WTC11 (cell line): ENCODE measurements around the gene SH2B3. TPM values are rescaled to one million over a fixed set of nuclear protein-coding genes. Genes with fewer than 3 reads are reported as not detected.

Source experiments
- ATAC-seq: fragments of 200-7000 bp; cut with Tn5 transposase; 2 replicates; pipeline ENCODE4 v1.10.0; 2021; ENCODE audit warnings: mild to moderate bottlenecking, moderate library complexity
- CTCF ChIA-PET: fragments of 300-600 bp; sonication (Branson Sonifier 250); formaldehyde crosslinking; loops from one replicate; lab custom pipeline; 2021; ENCODE audit warnings: antibody characterized with exemption; lab: Charles Lee
- POLR2A ChIA-PET: fragments of 350-600 bp; sonication (Branson Sonifier 250); formaldehyde crosslinking; loops from one replicate; lab custom pipeline; 2021; ENCODE audit warnings: antibody characterized with exemption; lab: Charles Lee
- DNase-seq: peaks from one replicate; pipeline ENCODE4 v3.0.0; 2021; ENCODE audit warnings: low spot score
- H3K27ac Mint-ChIP-seq: 2 replicates; pipeline ENCODE4 v1.8.0; 2021; ENCODE audit warnings: mixed read lengths
- H3K27me3 Mint-ChIP-seq: 2 replicates; pipeline ENCODE4 v1.8.0; 2021; ENCODE audit warnings: low read depth, mild to moderate bottlenecking, moderate library complexity, mixed read lengths
- H3K36me3 Mint-ChIP-seq: 2 replicates; pipeline ENCODE4 v1.8.0; 2021; ENCODE audit warnings: mixed read lengths
- H3K4me1 Mint-ChIP-seq: 2 replicates; pipeline ENCODE4 v1.8.0; 2022; ENCODE audit warnings: mixed read lengths
- H3K4me3 Mint-ChIP-seq: 2 replicates; pipeline ENCODE4 v1.8.0; 2021; ENCODE audit warnings: mild to moderate bottlenecking, moderate library complexity, mixed read lengths
- H3K9me3 Mint-ChIP-seq: 2 replicates; pipeline ENCODE4 v1.8.0; 2021; ENCODE audit warnings: mixed read lengths
- CREB1 ChIP-seq: sonication (generic); formaldehyde crosslinking; IDR thresholded peaks from 2 replicates; pipeline ENCODE4 v1.8.0; 2023; ENCODE audit warnings: mild to moderate bottlenecking, missing genetic modification reagents
- E2F4 ChIP-seq: sonication (generic); formaldehyde crosslinking; IDR thresholded peaks from 2 replicates; pipeline ENCODE4 v1.8.1; 2022; ENCODE audit warnings: low read depth, mild to moderate bottlenecking, moderate library complexity, missing genetic modification reagents, borderline replicate concordance
- ESRRA ChIP-seq: sonication (generic); formaldehyde crosslinking; IDR thresholded peaks from 2 replicates; pipeline ENCODE4 v1.8.1; 2022; ENCODE audit warnings: mild to moderate bottlenecking, missing genetic modification reagents, borderline replicate concordance
- KAT7 ChIP-seq: sonication (generic); formaldehyde crosslinking; IDR thresholded peaks from 2 replicates; pipeline ENCODE4 v1.8.1; 2023; ENCODE audit warnings: missing genetic modification reagents, mild to moderate bottlenecking, borderline replicate concordance
- MAX ChIP-seq: sonication (generic); formaldehyde crosslinking; IDR thresholded peaks from 2 replicates; pipeline ENCODE4 v1.8.0; 2022; ENCODE audit warnings: mild to moderate bottlenecking, missing genetic modification reagents
- NFATC4 ChIP-seq: fragments of 250-450 bp; sonication (Bioruptor Pico); IDR thresholded peaks from 2 replicates; pipeline ENCODE4 v1.9.0; 2021; ENCODE audit warnings: mild to moderate bottlenecking
- NFYB ChIP-seq: sonication (generic); formaldehyde crosslinking; conservative IDR thresholded peaks from 2 replicates; pipeline ENCODE4 v1.8.0; 2022; ENCODE audit warnings: low read depth, missing genetic modification reagents
- NR2C2 ChIP-seq: sonication (generic); formaldehyde crosslinking; IDR thresholded peaks from 2 replicates; pipeline ENCODE4 v1.8.0; 2022; ENCODE audit warnings: mild to moderate bottlenecking, missing genetic modification reagents
- PRDM15 ChIP-seq: sonication (generic); formaldehyde crosslinking; IDR thresholded peaks from 2 replicates; pipeline ENCODE4 v1.8.0; 2022; ENCODE audit warnings: missing genetic modification reagents
- RORB ChIP-seq: fragments of 250-450 bp; sonication (Bioruptor Pico); IDR thresholded peaks from 2 replicates; pipeline ENCODE4 v1.9.0; 2021; ENCODE audit warnings: mild to moderate bottlenecking
- SMAD4 ChIP-seq: sonication (generic); formaldehyde crosslinking; IDR thresholded peaks from 2 replicates; pipeline ENCODE4 v1.8.0; 2022; ENCODE audit warnings: mild to moderate bottlenecking, missing genetic modification reagents
- TCF7 ChIP-seq: sonication (generic); formaldehyde crosslinking; IDR thresholded peaks from 2 replicates; pipeline ENCODE4 v1.8.0; 2022; ENCODE audit warnings: mild to moderate bottlenecking, low read depth, missing genetic modification reagents, moderate library complexity
- TEAD4 ChIP-seq: sonication (generic); formaldehyde crosslinking; IDR thresholded peaks from 2 replicates; pipeline ENCODE4 v1.8.0; 2022; ENCODE audit warnings: mild to moderate bottlenecking, missing genetic modification reagents
- ZBTB21 ChIP-seq: sonication (generic); formaldehyde crosslinking; IDR thresholded peaks from 2 replicates; pipeline ENCODE4 v1.8.1; 2023; ENCODE audit warnings: mild to moderate bottlenecking, missing genetic modification reagents, borderline replicate concordance
- ZBTB43 ChIP-seq: sonication (generic); formaldehyde crosslinking; IDR thresholded peaks from 2 replicates; pipeline ENCODE4 v1.8.1; 2023; ENCODE audit warnings: mild to moderate bottlenecking, missing genetic modification reagents
- ZNF121 ChIP-seq: sonication (generic); formaldehyde crosslinking; IDR thresholded peaks from 2 replicates; pipeline ENCODE4 v1.8.0; 2023; ENCODE audit warnings: missing genetic modification reagents
- ZNF219 ChIP-seq: sonication (generic); formaldehyde crosslinking; IDR thresholded peaks from 2 replicates; pipeline ENCODE4 v1.8.0; 2023; ENCODE audit warnings: missing genetic modification reagents, mild to moderate bottlenecking, borderline replicate concordance
- total RNA-seq: library from RNA; stranded (reverse); gene quantifications from 3 replicates; pipeline ENCODE4 v1.2.3, GENCODE V29; 2021
- TF ChIP-seq, protein P1 (sequence below): sonication (generic); formaldehyde crosslinking; IDR thresholded peaks from 2 replicates; pipeline ENCODE4 v1.8.1; 2022; ENCODE audit warnings: low read depth, missing genetic modification reagents, borderline replicate concordance
- TF ChIP-seq, protein P2 (sequence below): sonication (generic); formaldehyde crosslinking; IDR thresholded peaks from 2 replicates; pipeline ENCODE4 v1.8.1; 2022; ENCODE audit warnings: mild to moderate bottlenecking, missing genetic modification reagents, moderate library complexity, borderline replicate concordance
- TF ChIP-seq, protein P3 (sequence below): sonication (generic); formaldehyde crosslinking; IDR thresholded peaks from 2 replicates; pipeline ENCODE4 v1.8.1; 2023; ENCODE audit warnings: mild to moderate bottlenecking, missing genetic modification reagents, moderate library complexity
- TF ChIP-seq, protein P4 (sequence below): fragments of 250-450 bp; sonication (Bioruptor Pico); IDR thresholded peaks from 2 replicates; pipeline ENCODE4 v1.9.0; 2021; ENCODE audit warnings: mild to moderate bottlenecking
- TF ChIP-seq, protein P5 (sequence below): fragments of 250-450 bp; sonication (Bioruptor Pico); conservative IDR thresholded peaks from 2 replicates; pipeline ENCODE4 v1.9.0; 2021; ENCODE audit warnings: mild to moderate bottlenecking

Gene SH2B3
- total RNA-seq, 1 experiment from 2014 or later: 31.8 TPM

- ATAC-seq: no peak
- ChIA-PET CTCF (interaction anchor here (1.2 to 1.5 kb wide), 2 partner anchors 16 to 19 kb away, joined by 3 read pairs; no protein-coding TSS in a partner anchor), POLR2A (no interaction called here)
- H3K9me3 Mint-ChIP-seq: no peaks in the 10 kb centered on the region
- H3K4me3 Mint-ChIP-seq: no peak overlapping the region
- H3K27me3 Mint-ChIP-seq: no peaks in the 10 kb centered on the region
- TF ChIP-seq RORB (CRISPR knock-in tag): no peak
- TF ChIP-seq, protein P1, sequence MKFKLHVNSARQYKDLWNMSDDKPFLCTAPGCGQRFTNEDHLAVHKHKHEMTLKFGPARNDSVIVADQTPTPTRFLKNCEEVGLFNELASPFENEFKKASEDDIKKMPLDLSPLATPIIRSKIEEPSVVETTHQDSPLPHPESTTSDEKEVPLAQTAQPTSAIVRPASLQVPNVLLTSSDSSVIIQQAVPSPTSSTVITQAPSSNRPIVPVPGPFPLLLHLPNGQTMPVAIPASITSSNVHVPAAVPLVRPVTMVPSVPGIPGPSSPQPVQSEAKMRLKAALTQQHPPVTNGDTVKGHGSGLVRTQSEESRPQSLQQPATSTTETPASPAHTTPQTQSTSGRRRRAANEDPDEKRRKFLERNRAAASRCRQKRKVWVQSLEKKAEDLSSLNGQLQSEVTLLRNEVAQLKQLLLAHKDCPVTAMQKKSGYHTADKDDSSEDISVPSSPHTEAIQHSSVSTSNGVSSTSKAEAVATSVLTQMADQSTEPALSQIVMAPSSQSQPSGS: no peak
- TF ChIP-seq, protein P2, sequence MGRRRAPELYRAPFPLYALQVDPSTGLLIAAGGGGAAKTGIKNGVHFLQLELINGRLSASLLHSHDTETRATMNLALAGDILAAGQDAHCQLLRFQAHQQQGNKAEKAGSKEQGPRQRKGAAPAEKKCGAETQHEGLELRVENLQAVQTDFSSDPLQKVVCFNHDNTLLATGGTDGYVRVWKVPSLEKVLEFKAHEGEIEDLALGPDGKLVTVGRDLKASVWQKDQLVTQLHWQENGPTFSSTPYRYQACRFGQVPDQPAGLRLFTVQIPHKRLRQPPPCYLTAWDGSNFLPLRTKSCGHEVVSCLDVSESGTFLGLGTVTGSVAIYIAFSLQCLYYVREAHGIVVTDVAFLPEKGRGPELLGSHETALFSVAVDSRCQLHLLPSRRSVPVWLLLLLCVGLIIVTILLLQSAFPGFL (CRISPR knock-in tag): no peak
- TF ChIP-seq ZNF219 (CRISPR knock-in tag): no peak
- no peak for TF ChIP-seq KAT7 (CRISPR knock-in tag)
- TF ChIP-seq, protein P3, sequence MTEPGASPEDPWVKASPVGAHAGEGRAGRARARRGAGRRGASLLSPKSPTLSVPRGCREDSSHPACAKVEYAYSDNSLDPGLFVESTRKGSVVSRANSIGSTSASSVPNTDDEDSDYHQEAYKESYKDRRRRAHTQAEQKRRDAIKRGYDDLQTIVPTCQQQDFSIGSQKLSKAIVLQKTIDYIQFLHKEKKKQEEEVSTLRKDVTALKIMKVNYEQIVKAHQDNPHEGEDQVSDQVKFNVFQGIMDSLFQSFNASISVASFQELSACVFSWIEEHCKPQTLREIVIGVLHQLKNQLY (CRISPR knock-in tag): no peak
- TF ChIP-seq ZBTB21 (CRISPR knock-in tag): no peak
- H3K36me3 Mint-ChIP-seq: peaks cover 53% of the 10 kb centered on the region
- no peaks in the 10 kb centered on the region for H3K4me1 Mint-ChIP-seq
- no peak for DNase-seq
- no peak overlapping the region for H3K27ac Mint-ChIP-seq
Observed at GRCh38 chr12:111471236-111471635, 65.5 kb downstream of the SH2B3 start.

DNA sequence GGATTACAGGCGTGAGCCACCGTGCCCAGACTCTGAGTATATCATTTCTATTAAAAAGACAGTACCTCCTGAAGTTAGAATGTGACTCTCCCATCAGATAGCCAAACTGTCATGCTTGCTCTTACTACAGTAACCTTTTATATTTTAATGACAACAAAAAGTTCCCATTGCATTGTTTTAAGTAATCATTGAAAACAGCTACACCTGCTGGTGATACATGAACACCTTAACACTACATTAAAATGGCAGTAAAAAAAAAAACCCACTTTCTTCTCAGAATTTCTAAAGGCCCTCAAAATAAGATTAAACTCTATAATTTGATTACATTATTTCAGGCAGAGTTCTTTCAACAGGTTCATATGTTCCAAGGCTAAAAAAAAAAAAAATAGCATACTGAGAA, 76.7 kb downstream of the SH2B3 start:
- no peak for TF ChIP-seq TCF7 (CRISPR knock-in tag)
- TF ChIP-seq, protein P4, sequence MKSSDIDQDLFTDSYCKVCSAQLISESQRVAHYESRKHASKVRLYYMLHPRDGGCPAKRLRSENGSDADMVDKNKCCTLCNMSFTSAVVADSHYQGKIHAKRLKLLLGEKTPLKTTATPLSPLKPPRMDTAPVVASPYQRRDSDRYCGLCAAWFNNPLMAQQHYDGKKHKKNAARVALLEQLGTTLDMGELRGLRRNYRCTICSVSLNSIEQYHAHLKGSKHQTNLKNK (CRISPR knock-in tag): no peak
- TF ChIP-seq TEAD4 (CRISPR knock-in tag): no peak
- TF ChIP-seq NFATC4 (CRISPR knock-in tag): no peak
- no peak for TF ChIP-seq NR2C2 (CRISPR knock-in tag)
- TF ChIP-seq ESRRA (CRISPR knock-in tag): no peak
- no peak for TF ChIP-seq ZNF219 (CRISPR knock-in tag)
- no peak for TF ChIP-seq E2F4
- no peak for TF ChIP-seq CREB1
- no peak for TF ChIP-seq RORB (CRISPR knock-in tag)
- TF ChIP-seq SMAD4: no peak
- no peak for TF ChIP-seq MAX
- TF ChIP-seq PRDM15 (CRISPR knock-in tag): no peak
- no peak for TF ChIP-seq ZNF121 (CRISPR knock-in tag)
- TF ChIP-seq, protein P5, sequence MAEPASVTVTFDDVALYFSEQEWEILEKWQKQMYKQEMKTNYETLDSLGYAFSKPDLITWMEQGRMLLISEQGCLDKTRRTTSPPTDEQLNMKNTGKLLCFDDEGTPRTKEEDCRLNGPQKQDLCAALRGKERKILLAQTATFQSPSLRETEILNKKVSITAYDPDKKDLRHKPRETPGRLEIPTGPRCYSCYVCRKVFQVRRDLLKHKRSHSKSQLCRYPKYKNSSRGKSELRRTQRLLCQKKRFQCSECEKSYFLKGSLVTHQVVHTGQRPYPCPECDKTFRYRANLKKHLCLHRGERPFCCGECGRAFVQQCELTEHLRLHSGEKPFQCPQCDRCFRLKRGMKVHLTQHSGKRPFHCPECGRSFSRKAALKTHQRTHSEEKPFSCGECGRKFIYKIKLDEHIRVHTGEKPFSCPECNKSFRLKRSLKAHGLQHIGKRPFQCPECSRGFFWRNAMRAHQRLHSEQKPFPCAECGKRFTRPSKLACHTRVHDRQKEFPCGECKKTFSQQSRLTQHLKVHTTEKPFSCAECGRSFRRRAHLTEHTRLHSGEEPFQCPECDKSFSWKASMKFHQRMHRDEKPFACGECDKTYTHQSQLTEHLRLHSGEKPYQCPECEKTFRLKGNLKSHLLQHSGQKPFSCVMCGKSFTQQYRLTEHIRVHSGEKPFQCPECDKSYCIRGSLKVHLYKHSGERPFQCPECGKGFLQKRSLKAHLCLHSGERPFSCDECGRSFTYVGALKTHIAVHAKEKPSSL: no peak
- TF ChIP-seq NFYB (CRISPR knock-in tag): no peak
- no peak for TF ChIP-seq ZBTB43 (CRISPR knock-in tag)
- no peaks in the 10 kb centered on the region for H3K9me3 Mint-ChIP-seq
- no peak for ATAC-seq
- no peak overlapping the region for H3K27ac Mint-ChIP-seq
- H3K36me3 Mint-ChIP-seq: peaks cover 48% of the 10 kb centered on the region
- no peaks in the 10 kb centered on the region for H3K4me1 Mint-ChIP-seq
- DNase-seq: no peak
- ChIA-PET CTCF (interaction anchor here (0.6 to 1.4 kb wide), 8 partner anchors 25 to 840 kb away, joined by 3 to 5 read pairs (median 4); no protein-coding TSS in a partner anchor), POLR2A (interaction anchor here (0.7 kb wide), 1 partner anchor 28 kb away, joined by 7 read pairs; no protein-coding TSS in a partner anchor)
- no peaks in the 10 kb centered on the region for H3K27me3 Mint-ChIP-seq
- no peak overlapping the region for H3K4me3 Mint-ChIP-seq
